ENCODE data around the gene STIMATE. TPM values are rescaled to one million over a fixed set of nuclear protein-coding genes. Genes with fewer than 3 reads are reported as not detected.

Gene STIMATE
- total RNA-seq, 4 donors from 2014 or later = 15.9 to 25.7 (median 19.3) TPM

DNA sequence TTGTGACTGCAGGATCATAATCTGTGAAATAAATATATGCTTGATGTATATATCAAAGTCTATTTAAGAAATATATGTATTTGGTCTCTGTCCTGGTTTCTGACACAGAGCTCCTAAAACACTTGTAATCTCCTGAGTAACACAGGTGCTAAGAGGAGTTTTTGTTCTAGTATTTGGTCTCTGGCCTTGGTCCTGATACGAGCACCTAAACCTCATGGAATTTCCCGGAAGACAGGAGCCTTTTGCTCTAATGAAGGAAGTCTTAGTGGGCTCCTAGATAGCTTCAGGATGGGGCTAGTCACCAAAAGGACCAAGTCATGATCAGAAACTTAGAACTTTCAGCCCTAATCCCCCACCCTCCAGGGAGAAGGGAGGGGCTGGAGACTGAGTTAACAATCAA is 43.3 kb downstream of the STIMATE start:
- TF ChIP-seq EP300 (IDR thresholded peaks at IDR 0.05) = no peak
- TF ChIP-seq, protein P1, sequence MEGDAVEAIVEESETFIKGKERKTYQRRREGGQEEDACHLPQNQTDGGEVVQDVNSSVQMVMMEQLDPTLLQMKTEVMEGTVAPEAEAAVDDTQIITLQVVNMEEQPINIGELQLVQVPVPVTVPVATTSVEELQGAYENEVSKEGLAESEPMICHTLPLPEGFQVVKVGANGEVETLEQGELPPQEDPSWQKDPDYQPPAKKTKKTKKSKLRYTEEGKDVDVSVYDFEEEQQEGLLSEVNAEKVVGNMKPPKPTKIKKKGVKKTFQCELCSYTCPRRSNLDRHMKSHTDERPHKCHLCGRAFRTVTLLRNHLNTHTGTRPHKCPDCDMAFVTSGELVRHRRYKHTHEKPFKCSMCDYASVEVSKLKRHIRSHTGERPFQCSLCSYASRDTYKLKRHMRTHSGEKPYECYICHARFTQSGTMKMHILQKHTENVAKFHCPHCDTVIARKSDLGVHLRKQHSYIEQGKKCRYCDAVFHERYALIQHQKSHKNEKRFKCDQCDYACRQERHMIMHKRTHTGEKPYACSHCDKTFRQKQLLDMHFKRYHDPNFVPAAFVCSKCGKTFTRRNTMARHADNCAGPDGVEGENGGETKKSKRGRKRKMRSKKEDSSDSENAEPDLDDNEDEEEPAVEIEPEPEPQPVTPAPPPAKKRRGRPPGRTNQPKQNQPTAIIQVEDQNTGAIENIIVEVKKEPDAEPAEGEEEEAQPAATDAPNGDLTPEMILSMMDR (IDR thresholded peaks at IDR 0.05) = no peak
- no peak for TF ChIP-seq POLR2AphosphoS5 (IDR thresholded peaks at IDR 0.05)
- TF ChIP-seq POLR2A (IDR thresholded peaks at IDR 0.05) = no peak
- no peaks in the 10 kb centered on the region for H3K9me3 ChIP-seq
- 90% methylated on average over 2 of the region's 2 CpGs for WGBS
- no peak overlapping the region for H3K27ac ChIP-seq
- no peaks in the 10 kb centered on the region for H3K27me3 ChIP-seq
- H3K4me1 ChIP-seq = no peaks in the 10 kb centered on the region
- peaks cover 37% of the 10 kb centered on the region for H3K36me3 ChIP-seq
- DNase-seq (ENCODE audit: low spot score in 2 of 2) = no peak
- H3K4me3 ChIP-seq = no peak overlapping the region

DNA sequence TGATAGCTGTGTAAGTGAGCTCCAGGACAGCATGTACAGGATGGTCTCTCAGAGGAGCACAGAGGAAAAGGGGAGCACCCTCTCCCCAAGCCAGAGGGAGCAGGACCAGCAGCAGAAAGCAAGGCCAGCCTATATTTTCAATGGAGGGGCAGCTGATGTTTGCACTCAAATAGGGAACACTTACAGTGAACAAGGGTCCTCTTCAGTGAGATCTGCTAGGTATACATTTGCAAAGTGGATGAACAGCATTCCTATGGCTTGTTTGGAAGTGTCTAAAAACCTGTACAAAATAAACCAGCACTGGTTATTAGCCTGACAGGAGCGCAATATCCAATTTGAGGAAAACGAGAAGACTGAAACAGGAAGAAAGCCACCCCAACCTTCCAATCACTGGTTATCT is 44.9 kb downstream of the STIMATE start:
- 68% methylated on average over 2 of the region's 2 CpGs for WGBS
- Histone ChIP-seq H3K27me3 (no peaks in the 10 kb centered on the region), H3K9me3 (no peaks in the 10 kb centered on the region), H3K4me3 (no peak overlapping the region), H3K36me3 (peaks cover 53% of the 10 kb centered on the region), H3K27ac (no peak overlapping the region), H3K4me1 (no peaks in the 10 kb centered on the region)
- TF ChIP-seq, protein P1 (IDR thresholded peaks at IDR 0.05) = no peak
- TF ChIP-seq POLR2A (IDR thresholded peaks at IDR 0.05) = no peak
- no peak for TF ChIP-seq POLR2AphosphoS5 (IDR thresholded peaks at IDR 0.05)
- no peak for TF ChIP-seq EP300 (IDR thresholded peaks at IDR 0.05)
- DNase-seq (ENCODE audit: low spot score in 2 of 2) = no peak

DNA sequence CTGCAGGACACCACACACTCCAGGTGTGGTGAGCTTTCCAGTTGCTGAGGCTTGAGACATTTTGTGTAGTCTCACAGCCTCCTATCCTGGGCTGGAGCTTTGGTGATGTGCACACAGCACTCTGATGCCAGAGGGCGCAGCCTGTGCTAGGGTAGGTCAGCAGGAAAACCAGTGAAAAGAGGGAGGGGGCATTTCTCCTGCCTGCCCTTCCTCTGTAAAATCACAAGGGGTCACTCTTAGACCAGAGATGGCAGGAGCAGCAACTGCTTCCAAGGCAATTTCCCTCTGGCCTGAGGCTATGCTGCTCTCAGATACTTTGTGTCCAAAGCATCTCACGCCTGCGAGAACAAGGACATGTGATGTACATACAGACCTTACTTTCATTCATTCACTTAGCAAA is 46.0 kb downstream of the STIMATE start:
- WGBS = 63% methylated on average over 3 of the region's 3 CpGs
- Histone ChIP-seq H3K36me3 (peaks cover 58% of the 10 kb centered on the region), H3K9me3 (no peaks in the 10 kb centered on the region), H3K27me3 (no peaks in the 10 kb centered on the region), H3K4me3 (no peak overlapping the region), H3K4me1 (no peaks in the 10 kb centered on the region), H3K27ac (no peak overlapping the region)
- DNase-seq (ENCODE audit: low spot score in 2 of 2) = no peak
- TF ChIP-seq, protein P1 (IDR thresholded peaks at IDR 0.05) = peak; percentile 32 to 49
- TF ChIP-seq EP300 (IDR thresholded peaks at IDR 0.05) = no peak
- no peak for TF ChIP-seq POLR2A (IDR thresholded peaks at IDR 0.05)

DNA sequence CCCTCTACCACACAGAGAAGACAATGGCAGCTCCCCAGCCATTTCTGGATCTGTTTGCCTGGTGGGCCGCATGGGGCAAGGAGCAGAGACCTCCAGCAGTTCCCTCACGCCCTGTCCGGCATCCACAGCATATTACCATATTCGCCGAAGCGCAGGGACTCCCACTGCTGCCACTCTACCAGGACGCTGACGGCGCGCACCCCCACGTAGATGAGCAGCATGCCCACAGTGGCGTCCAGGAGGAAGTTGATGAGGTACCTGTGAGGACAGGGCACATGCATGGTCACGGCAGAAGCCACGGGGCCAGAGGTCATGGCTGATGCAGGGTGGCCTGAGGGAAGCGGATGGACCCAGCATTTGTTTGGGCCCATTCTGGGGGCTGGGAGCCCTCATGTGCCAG is 47.7 kb downstream of the STIMATE start:
- H3K27ac ChIP-seq = no peak overlapping the region

DNA sequence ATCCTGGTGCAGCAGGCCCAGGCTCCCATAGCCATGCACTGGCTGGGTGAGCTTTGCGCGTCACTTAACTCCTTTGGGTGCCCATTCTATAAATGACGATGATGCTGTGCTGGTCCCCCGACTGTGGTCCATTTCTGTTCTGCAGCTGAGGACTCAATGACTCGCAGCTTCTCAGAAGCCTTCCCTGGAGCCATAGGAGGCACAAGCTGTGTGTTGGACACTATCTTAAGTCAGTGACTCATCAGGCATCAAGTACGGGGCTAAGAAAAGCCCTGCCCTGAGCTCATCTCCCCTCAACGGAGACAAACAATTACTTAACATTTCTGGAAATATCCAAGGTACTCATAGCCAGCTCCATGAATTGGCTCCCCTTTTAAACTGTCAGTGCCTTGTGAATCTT is 48.7 kb downstream of the STIMATE start:
- no peak overlapping the region for H3K4me3 ChIP-seq
- H3K4me1 ChIP-seq = peaks cover 19% of the 10 kb centered on the region
- H3K36me3 ChIP-seq = peaks cover 50% of the 10 kb centered on the region
- WGBS = 37% methylated on average over 5 of the region's 7 CpGs
- peak overlapping the region; percentile 38 for H3K27ac ChIP-seq
- H3K27me3 ChIP-seq = no peaks in the 10 kb centered on the region
- TF ChIP-seq EP300 (IDR thresholded peaks at IDR 0.05) (no peak), POLR2AphosphoS5 (IDR thresholded peaks at IDR 0.05) (no peak), POLR2A (IDR thresholded peaks at IDR 0.05) (no peak)
- TF ChIP-seq, protein P1 (IDR thresholded peaks at IDR 0.05) = no peak
- peak in 1 of 2 donors; percentile 48 for DNase-seq (ENCODE audit: low spot score in 2 of 2)
- no peaks in the 10 kb centered on the region for H3K9me3 ChIP-seq

More for the DNA sequence above, 47.7 kb downstream of the STIMATE start:
- Histone ChIP-seq H3K36me3 (peaks cover 57% of the 10 kb centered on the region), H3K27me3 (no peaks in the 10 kb centered on the region), H3K4me1 (peaks cover 9% of the 10 kb centered on the region), H3K9me3 (no peaks in the 10 kb centered on the region), H3K4me3 (no peak overlapping the region)
- TF ChIP-seq EP300 (IDR thresholded peaks at IDR 0.05) (no peak), POLR2A (IDR thresholded peaks at IDR 0.05) (no peak), POLR2AphosphoS5 (IDR thresholded peaks at IDR 0.05) (no peak)
- TF ChIP-seq, protein P1 (IDR thresholded peaks at IDR 0.05) = no peak
- 96% methylated on average over 15 of the region's 15 CpGs for WGBS
- DNase-seq (ENCODE audit: low spot score in 2 of 2) = no peak
